H1 (cell line): Measurements from ENCODE around the gene PPP2R2B.

Experiments used
- ATF2 ChIP-seq: IDR thresholded peaks from 2 replicates; pipeline ENCODE4 v1.6.1; 2012; ENCODE audit warnings: low read length, inconsistent platforms
- CTCF ChIP-seq, 3 experiments: IDR thresholded peaks; 1 replicate in 2 of 3; 2 replicates in 1 of 3; pipeline versions ENCODE4 v1.5.1 to v1.6.1; 2011; ENCODE audit warnings: low read length in 3 of 3, mild to moderate bottlenecking in 3 of 3, inconsistent platforms in 2 of 3, low read depth in 1 of 3, moderate library complexity in 1 of 3; ENCODE audit not compliant: insufficient read depth in 1 of 3; ENCODE audit errors: control extremely low read depth in 1 of 3
- EP300 ChIP-seq, 2 experiments: IDR thresholded peaks; 1 replicate in 1 of 2; 2 replicates in 1 of 2; pipeline ENCODE4 v1.6.1; 2011 to 2012; ENCODE audit warnings: low read depth in 2 of 2, low read length in 2 of 2, mild to moderate bottlenecking in 2 of 2, borderline replicate concordance in 1 of 2, inconsistent platforms in 1 of 2, moderate library complexity in 1 of 2
- EZH2 ChIP-seq: fragments of 200-600 bp; sonication (generic); IDR thresholded peaks from 2 replicates; pipeline ENCODE4 v1.7.1; 2012; ENCODE audit warnings: low read depth, mild to moderate bottlenecking, moderate library complexity, low read length, inconsistent platforms; ENCODE audit not compliant: severe bottlenecking
- NRF1 ChIP-seq: IDR thresholded peaks from 2 replicates; pipeline ENCODE4 v1.6.1; 2011; ENCODE audit warnings: mild to moderate bottlenecking, low read depth, low read length, improper control_type of control experiment
- SIN3A ChIP-seq, 2 experiments: IDR thresholded peaks in 1 of 2; conservative IDR thresholded peaks in 1 of 2; 2 replicates each; pipeline ENCODE4 v1.6.1; 2011 to 2012; ENCODE audit warnings: low read length in 2 of 2, improper control_type of control experiment in 1 of 2, low read depth in 1 of 2, mild to moderate bottlenecking in 1 of 2

- no peak for TF ChIP-seq EP300 (IDR thresholded peaks at IDR 0.05; ENCODE audit: borderline replicate concordance in 1 of 2, low read depth in 2 of 2, low read length in 2 of 2)
- TF ChIP-seq EZH2: no peak
- TF ChIP-seq CTCF (IDR thresholded peaks at IDR 0.05; ENCODE audit: control extremely low read depth in 1 of 3, insufficient read depth in 1 of 3, low read depth in 1 of 3, low read length in 3 of 3): no peak
- TF ChIP-seq SIN3A (conservative IDR thresholded peaks at IDR 0.05 in 1 of 2, IDR thresholded peaks at IDR 0.05 in 1 of 2; ENCODE audit: low read depth in 1 of 2, low read length in 2 of 2): no peak
- TF ChIP-seq NRF1: no peak
- TF ChIP-seq ATF2: no peak
These were observed 130.0 kb downstream of the PPP2R2B start for GRCh38 chr5:146748533-146748932.
